HG03571 (cell line): ENCODE measurements around the gene PDGFB.

Source experiments
- ATAC-seq: cut with Tn5 transposase; IDR thresholded peaks from one replicate; pipeline ENCODE4 v1.9.1; 2021; ENCODE audit not compliant: unreplicated experiment

Gene PDGFB

DNA sequence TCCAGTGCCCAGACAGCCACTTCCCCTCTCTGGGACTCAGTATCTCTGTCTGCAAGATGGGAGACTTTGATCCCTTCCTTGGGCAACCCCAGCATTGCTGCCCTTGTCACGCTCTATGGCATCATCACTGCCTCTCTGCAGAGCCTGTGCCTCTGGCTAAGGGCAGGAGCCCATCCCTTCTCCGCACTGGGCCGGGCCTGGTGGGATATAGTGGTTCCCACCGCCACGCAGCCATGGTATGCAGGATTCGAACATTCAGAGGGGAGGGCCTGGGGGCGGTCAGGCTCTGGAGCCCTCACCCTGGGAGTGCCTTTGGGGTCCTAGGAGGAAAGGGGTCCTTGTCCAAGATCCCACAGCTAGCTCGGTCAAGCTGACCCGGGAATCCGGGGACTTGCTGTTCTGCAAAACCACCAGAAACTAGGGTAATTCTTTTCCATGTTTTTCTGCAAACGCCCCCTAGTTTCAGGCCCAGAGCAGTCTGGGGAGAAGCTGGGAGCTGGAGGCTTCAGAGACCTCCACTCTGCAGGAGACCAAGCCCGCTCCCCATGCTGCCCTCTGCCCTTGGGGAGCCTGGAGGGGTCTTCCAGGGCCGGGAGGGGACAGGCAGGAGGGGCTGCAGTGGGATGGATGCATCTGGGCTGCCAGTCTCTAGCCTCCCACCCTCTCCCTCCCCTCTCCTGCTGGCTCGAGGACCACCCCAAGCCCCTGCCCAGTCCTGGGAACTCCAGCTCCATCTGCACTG, 67.9 kb downstream of the PDGFB start:
- no peak for ATAC-seq

DNA sequence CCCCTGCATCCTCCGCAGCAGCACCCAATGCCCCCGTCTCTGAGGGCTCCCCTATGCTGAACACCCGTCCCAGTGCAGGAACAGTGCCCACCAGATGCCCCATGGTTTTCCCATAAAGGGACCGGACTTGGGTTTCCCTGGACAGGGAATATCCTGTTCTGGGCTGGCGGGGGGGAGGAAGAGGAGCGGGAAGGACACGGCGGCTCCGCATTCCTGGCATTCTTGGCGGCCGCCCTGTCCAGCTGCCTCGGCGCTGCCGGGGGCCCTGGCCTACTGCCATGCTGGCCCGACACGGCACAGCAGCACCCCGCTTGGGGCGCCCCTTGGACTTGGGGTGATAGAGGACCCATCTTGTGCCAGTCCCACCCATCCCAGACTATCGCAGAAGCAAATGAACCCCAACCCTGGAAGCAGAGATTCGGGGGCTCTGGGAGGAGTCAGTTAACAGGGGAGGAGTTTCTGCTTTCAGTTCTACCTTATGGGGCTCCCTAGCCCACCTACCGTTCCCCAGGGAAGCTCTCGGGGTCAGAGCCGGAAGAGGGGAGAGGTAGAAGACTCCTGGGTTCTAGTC, 68.6 kb downstream of the PDGFB start:
- no peak for ATAC-seq

DNA sequence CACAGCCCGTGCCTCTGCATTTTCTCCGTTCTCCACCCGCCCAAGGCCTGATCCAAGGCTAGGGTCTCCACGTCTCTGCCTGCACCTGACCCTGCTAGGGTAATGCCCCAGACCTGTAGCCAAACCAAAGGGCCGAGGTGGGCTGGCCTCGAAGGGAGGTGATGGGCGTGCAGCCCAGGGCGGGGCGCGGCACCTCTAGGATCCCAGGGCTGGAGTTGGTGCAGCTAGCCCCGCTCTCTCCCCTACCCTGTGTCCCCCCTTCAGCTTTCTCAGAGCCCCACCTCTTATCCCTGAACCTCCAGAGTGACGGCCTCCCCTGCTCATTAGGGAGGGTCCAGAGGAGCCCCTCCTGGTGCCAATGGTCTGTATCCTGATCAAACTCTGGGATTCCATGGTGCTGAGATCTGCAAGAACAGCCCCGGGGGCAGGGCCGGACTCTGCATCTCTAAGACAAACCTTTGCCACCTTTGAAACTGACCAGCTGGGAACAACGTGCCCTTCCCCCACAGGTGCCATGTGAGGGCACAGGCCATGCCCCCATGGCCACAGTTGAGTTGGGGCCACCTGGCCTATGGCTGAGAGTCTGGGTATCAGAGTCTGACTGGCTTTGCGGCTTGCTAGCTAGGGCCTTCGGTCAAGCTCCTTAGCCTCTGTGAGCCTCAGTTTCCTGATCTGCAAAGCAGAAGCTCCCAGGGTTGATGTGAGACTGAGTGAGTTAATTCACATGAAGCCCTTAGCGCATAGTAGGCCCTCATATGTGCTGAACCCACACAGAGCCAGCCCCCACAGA, 69.2 kb downstream of the PDGFB start:
- no peak for ATAC-seq

DNA sequence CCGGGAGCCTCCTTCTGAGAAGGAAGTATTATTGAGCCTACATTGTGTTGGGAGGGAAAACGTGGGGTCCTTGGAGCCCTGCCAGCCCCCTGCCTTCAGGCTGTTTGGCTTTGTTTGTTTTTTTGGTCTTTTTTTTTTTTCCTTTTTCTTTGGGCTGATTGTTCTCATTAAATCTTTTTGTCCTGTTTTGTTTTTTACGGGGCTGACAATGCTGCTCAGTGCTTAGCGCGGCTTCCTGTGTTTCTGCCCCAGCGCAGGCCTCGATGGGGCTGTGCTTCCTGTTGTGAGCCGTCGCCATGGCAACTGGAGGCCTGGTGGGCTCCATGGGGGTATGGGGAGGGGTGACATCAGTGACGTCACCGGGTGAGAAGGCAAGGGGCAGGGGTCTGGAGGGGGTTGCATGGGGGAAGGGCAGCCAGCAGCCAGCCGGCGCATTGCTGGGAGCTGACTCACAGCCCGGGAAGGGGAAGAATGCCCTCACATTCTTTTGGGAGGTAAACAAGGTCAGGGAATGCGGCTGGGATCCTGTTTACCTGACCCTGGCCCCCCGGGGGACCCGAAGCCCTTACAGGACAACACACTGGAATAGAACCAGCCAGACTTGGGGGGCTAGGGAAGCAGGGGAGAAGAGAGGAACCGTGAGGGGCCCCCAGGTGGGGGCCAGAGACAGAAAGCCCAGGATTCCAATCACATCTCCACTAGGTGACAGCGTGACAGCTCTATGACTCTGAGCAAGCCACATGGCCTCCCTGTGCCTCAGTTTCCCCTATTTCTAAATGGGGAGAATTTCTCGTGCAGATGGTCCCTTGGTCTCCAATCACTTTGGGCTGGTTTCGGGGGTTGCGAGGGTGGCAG, 70.1 kb downstream of the PDGFB start:
- ATAC-seq: no peak

DNA sequence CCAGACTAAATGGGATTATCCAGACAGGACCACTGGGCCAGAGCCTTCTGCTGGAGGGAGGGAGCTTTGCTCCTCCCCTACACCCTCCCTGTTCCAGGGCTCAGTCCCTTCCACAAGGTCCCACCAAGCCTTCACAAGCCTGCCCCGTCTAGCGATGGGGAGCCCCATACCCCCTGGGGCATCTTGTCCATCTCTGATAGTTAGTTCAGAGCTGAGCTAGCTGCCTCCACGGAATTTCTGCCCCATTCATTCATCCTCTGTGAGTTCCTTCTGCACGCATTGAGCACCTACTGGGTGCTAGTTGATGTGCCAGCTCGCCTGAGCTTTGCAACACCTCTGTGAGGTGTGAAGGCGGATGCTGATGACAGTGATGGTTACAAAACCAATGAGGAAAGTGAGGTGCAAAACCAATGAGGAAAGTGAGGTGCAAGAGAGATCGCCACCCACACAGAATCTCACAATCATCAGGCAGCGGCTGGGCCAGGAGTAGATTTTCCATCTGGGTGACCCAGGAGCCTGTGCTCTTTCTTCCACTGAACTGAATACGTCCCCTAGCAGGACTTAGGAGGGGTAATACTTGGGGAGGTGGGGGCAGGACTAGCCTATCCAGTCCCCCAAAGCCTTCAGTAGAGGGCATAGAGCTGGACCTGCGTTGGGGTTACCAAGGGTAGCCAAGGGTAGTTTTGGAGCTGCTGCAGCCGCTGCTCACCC, 70.8 kb downstream of the PDGFB start:
- ATAC-seq: no peak
